ENCODE data around the gene KIF3A.

DNA sequence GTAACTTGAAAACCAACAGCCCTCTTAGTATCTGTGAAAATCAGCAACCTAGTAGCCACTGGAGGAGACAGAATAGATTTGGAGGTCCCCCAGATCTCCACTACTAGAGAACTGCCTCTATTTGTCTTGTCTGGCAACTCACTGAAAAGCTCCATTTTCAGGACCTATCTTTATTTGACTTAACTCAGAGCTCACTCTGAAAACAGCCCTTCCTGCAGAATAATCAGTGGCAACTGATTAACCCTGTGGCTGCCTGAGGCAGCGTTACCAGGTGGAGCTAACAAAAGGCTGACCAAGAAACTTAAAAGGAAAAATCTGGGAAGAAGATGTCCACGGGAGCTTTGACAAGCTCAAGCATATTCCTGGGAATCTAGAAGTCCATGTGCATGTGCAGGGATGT is 89.9 kb downstream of the KIF3A start:
- TF ChIP-seq POLR2AphosphoS5 (IDR thresholded peaks at IDR 0.05; ENCODE audit: borderline replicate concordance, low read depth, low read length) = no peak
- no peak for TF ChIP-seq EZH2 (IDR thresholded peaks at IDR 0.05)
